Endothelial cell of umbilical vein (primary cell): ENCODE data around the gene ENOX2. TPM values are rescaled to one million over a fixed set of nuclear protein-coding genes. Genes with fewer than 3 reads are reported as not detected.
A peak's percentile ranks its signal among the peaks of the same experiment; 100 is the strongest.

Experiments used
- BruUV-seq: library from RNA; stranded (reverse); fragments of 400-500 nt; replicated peaks from 2 replicates; lab custom pipeline; 2021; lab: Mats Ljungman, UMichigan
- CTCF ChIA-PET: fragments of 300-600, 350-600 bp; sonication (Branson Sonifier 250); formaldehyde crosslinking; loops from one replicate; lab custom pipeline; 2021; ENCODE audit warnings: antibody characterized with exemption, inconsistent platforms; lab: Charles Lee
- POLR2A ChIA-PET: fragments of 300-600, 350-600 bp; sonication (Branson Sonifier 250); formaldehyde crosslinking; loops from one replicate; lab custom pipeline; 2021; ENCODE audit warnings: antibody characterized with exemption, inconsistent platforms; lab: Charles Lee
- DNase-seq: peaks from one replicate; pipeline ENCODE4 v3.0.0-alpha.2; 2011; ENCODE audit warnings: low read depth, low spot score
- FAIRE-seq: peaks from 2 replicates; lab custom pipeline; 2011; peaks lifted over from hg19 to GRCh38; lab: Jason Lieb, UNC
- H2AFZ ChIP-seq: 2 replicates; pipeline ENCODE4 v1.6.0; 2012; ENCODE audit warnings: low read depth, low read length, control low read depth, inconsistent platforms
- H3K27ac ChIP-seq: 2 replicates; pipeline ENCODE4 v1.5.1; 2011; ENCODE audit warnings: low read depth, mild to moderate bottlenecking, control low read depth, low read length, moderate library complexity; ENCODE audit not compliant: insufficient read depth
- H3K27me3 ChIP-seq, 2 experiments: 2 replicates each; pipeline versions ENCODE4 v1.6.0 to v1.6.1; 2011; ENCODE audit warnings: low read length in 2 of 2, mixed read lengths in 1 of 2; ENCODE audit not compliant: control insufficient read depth in 2 of 2, insufficient read depth in 2 of 2
- H3K36me3 ChIP-seq, 2 experiments: 2 replicates in 1 of 2; 3 replicates in 1 of 2; pipeline ENCODE4 v1.5.1; 2011; ENCODE audit warnings: low read length in 2 of 2, mild to moderate bottlenecking in 1 of 2, moderate library complexity in 1 of 2; ENCODE audit not compliant: control insufficient read depth in 2 of 2, insufficient read depth in 2 of 2; ENCODE audit errors: extremely low read depth in 1 of 2
- H3K4me1 ChIP-seq: 3 replicates; pipeline ENCODE4 v1.5.1; 2011; ENCODE audit warnings: mild to moderate bottlenecking, low read length; ENCODE audit not compliant: control insufficient read depth, insufficient read depth; ENCODE audit errors: extremely low read depth
- H3K4me2 ChIP-seq: 2 replicates; pipeline ENCODE4 v1.6.1; 2011; ENCODE audit warnings: low read length, control low read depth, mixed read lengths; ENCODE audit not compliant: insufficient read depth
- H3K4me3 ChIP-seq, 3 experiments: fragments of 200-600 bp in 1 of 3; sonication (generic), shearing (Covaris generic) in 1 of 3; replicated peaks in 1 of 3; 2 replicates each; pipeline ENCODE4 v1.5.1; 2011 to 2016; ENCODE audit warnings: control low read depth in 3 of 3, low read length in 3 of 3, mild to moderate bottlenecking in 2 of 3, inconsistent platforms in 1 of 3, low read depth in 1 of 3, moderate library complexity in 1 of 3; ENCODE audit not compliant: insufficient read depth in 1 of 3
- H3K79me2 ChIP-seq: 2 replicates; pipeline ENCODE4 v1.6.0; 2012; ENCODE audit warnings: low read length, inconsistent platforms; ENCODE audit not compliant: control insufficient read depth, insufficient read depth
- H3K9ac ChIP-seq: replicated peaks from 2 replicates; pipeline ENCODE3; 2011; ENCODE audit warnings: low read length, control low read depth; ENCODE audit not compliant: insufficient read depth; ENCODE audit errors: extremely low read depth
- H3K9me1 ChIP-seq: replicated peaks from 3 replicates; pipeline ENCODE4 v1.6.0; 2011; ENCODE audit warnings: mild to moderate bottlenecking, low read length; ENCODE audit not compliant: control insufficient read depth, insufficient read depth; ENCODE audit errors: extremely low read depth
- H3K9me3 ChIP-seq: replicated peaks from 2 replicates; pipeline ENCODE4 v1.5.1; 2012; ENCODE audit warnings: low read length, inconsistent platforms; ENCODE audit not compliant: control insufficient read depth, insufficient read depth
- H4K20me1 ChIP-seq: replicated peaks from 2 replicates; pipeline ENCODE3; 2011; ENCODE audit warnings: mild to moderate bottlenecking, low read length; ENCODE audit not compliant: control insufficient read depth, insufficient read depth; ENCODE audit errors: extremely low read depth
- POLR2A ChIP-seq: IDR thresholded peaks from 2 replicates; pipeline ENCODE4 v1.6.1; 2012; ENCODE audit warnings: low read depth, mild to moderate bottlenecking, control low read depth, low read length
- dilution Hi-C: fragments of 300-500 bp; cut with MboI; formaldehyde crosslinking; loops from one replicate; pipeline ENCODE4 v1.15.0; 2019; ENCODE audit warnings: low sequenced_read_pairs; ENCODE audit not compliant: extremely low pct_ligation_motif_present
- intact Hi-C: fragments of 100-400 bp; cut with micrococcal nuclease; formaldehyde crosslinking; loops from one replicate; pipeline ENCODE4 v1.10.0; 2022
- polyA plus RNA-seq, 4 experiments: library from polyadenylated mRNA; depleted of rRNA in 3 of 4; stranded (reverse) in 3 of 4; unstranded in 1 of 4; fragments of >200 nt; gene quantifications; 2 replicates each; pipeline versions ENCODE4 v1.2.1 to v1.2.3, GENCODE V29; 2011 to 2012; ENCODE audit warnings: missing spikeins in 1 of 4
- total RNA-seq: library from RNA; stranded (reverse); gene quantifications from 2 replicates; pipeline ENCODE4 v1.2.3, GENCODE V29; 2021
- TF ChIP-seq, protein P1 (sequence below), 2 donors: IDR thresholded peaks; 1 replicate in 1 of 2; 2 replicates in 1 of 2; pipeline ENCODE4 v1.5.1; 2011; ENCODE audit warnings: low read length in 2 of 2, mild to moderate bottlenecking in 2 of 2, moderate library complexity in 2 of 2, control low read depth in 1 of 2, inconsistent platforms in 1 of 2, low read depth in 1 of 2; ENCODE audit not compliant: insufficient read depth in 1 of 2; ENCODE audit errors: extremely low read depth in 1 of 2

Gene ENOX2
- total and polyA plus RNA-seq, 2 donors (not counting 3 experiments of a cell fraction or from before 2014, with no cell fraction given): 5.5 to 13.1 TPM

DNA sequence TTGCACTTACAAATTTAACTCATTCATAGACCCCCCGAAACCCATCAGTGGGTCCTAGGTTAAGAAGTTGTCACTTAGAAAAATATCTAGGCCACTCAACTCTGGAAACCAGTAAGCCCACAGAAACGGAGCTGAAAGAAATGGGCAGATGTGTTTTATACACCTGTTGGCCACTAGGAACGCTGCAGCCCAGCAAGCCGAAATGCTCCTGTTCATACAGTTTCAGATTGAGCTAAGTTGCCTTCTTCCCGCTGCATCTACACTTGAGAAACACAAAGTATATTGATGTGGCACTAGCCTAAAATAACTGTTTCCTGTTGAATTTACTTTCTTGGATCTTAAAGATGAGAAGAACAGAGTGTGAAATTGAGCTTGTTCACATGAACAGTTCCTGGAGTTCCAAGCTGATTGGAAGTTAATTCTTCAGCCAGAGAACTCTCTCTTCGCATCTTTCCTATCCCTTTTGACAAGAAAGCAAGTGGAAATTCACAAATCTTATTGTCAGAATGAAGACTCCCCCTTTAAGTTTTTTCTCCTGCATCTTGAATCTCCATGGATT lies 327.1 kb downstream of the ENOX2 start:
- intact Hi-C loops (loop anchor here (2.0 kb wide), 1 partner anchor 341 kb away; no protein-coding TSS in a partner anchor), dilution Hi-C loops (no loop called here)
- no peaks in the 10 kb centered on the region for H3K9me1 ChIP-seq
- no peaks in the 10 kb centered on the region for H3K9me3 ChIP-seq
- H3K9ac ChIP-seq: no peak overlapping the region
- no peaks in the 10 kb centered on the region for H3K36me3 ChIP-seq
- H3K4me1 ChIP-seq: no peaks in the 10 kb centered on the region
- H3K4me2 ChIP-seq: no peak overlapping the region
- no peak overlapping the region for H3K27ac ChIP-seq
- TF ChIP-seq, protein P1, sequence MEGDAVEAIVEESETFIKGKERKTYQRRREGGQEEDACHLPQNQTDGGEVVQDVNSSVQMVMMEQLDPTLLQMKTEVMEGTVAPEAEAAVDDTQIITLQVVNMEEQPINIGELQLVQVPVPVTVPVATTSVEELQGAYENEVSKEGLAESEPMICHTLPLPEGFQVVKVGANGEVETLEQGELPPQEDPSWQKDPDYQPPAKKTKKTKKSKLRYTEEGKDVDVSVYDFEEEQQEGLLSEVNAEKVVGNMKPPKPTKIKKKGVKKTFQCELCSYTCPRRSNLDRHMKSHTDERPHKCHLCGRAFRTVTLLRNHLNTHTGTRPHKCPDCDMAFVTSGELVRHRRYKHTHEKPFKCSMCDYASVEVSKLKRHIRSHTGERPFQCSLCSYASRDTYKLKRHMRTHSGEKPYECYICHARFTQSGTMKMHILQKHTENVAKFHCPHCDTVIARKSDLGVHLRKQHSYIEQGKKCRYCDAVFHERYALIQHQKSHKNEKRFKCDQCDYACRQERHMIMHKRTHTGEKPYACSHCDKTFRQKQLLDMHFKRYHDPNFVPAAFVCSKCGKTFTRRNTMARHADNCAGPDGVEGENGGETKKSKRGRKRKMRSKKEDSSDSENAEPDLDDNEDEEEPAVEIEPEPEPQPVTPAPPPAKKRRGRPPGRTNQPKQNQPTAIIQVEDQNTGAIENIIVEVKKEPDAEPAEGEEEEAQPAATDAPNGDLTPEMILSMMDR (IDR thresholded peaks at IDR 0.05; ENCODE audit: extremely low read depth in 1 of 2, insufficient read depth in 1 of 2, low read depth in 1 of 2, low read length in 2 of 2): peak; percentile 36 to 76
- no peak for TF ChIP-seq POLR2A
- no peaks in the 10 kb centered on the region for H4K20me1 ChIP-seq
- H2AFZ ChIP-seq: no peak overlapping the region
- peak; percentile 35 for DNase-seq
- ChIA-PET CTCF (interaction anchor here (0.6 to 4.1 kb wide), 33 partner anchors 8 to 345 kb away, joined by 3 to 184 read pairs (median 4); partner anchors contain the start of gene ENOX2), POLR2A (no interaction called here)
- no TSS peak for BruUV-seq
- H3K4me3 ChIP-seq: no peak overlapping the region
- FAIRE-seq: peak; percentile 92
- H3K27me3 ChIP-seq: no peaks in the 10 kb centered on the region
- no peaks in the 10 kb centered on the region for H3K79me2 ChIP-seq

Other genes with a start within 250 kb of the ENOX2 start
- not detected in 2 replicates for gene ARHGAP36, start 155.1 kb upstream of the ENOX2 start, total RNA-seq
- not detected in 2 replicates for gene ARHGAP36, start 155.1 kb upstream of the ENOX2 start, polyA plus RNA-seq